ENCODE data around the gene NHERF1.

DNA sequence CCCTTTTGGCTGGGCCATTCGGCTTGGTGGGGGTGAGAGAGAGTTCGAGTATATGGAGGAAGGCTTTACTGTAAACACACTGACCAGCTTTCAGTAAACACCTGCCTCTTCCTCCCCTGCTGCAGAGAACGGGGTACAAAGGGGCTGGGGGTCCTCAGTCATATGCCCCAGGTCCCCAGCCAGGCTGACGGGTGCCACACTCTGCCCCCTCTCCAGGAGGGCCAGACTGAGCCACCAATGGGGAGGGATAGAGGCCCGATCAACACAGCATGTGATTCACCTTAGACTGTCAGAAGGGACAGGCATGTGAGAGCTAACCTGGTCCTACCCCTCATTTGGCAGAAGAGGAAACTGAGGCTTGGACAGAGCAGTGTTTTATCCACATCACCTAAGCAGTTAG is 13.0 kb downstream of the NHERF1 start:
- TF ChIP-seq, protein P1, sequence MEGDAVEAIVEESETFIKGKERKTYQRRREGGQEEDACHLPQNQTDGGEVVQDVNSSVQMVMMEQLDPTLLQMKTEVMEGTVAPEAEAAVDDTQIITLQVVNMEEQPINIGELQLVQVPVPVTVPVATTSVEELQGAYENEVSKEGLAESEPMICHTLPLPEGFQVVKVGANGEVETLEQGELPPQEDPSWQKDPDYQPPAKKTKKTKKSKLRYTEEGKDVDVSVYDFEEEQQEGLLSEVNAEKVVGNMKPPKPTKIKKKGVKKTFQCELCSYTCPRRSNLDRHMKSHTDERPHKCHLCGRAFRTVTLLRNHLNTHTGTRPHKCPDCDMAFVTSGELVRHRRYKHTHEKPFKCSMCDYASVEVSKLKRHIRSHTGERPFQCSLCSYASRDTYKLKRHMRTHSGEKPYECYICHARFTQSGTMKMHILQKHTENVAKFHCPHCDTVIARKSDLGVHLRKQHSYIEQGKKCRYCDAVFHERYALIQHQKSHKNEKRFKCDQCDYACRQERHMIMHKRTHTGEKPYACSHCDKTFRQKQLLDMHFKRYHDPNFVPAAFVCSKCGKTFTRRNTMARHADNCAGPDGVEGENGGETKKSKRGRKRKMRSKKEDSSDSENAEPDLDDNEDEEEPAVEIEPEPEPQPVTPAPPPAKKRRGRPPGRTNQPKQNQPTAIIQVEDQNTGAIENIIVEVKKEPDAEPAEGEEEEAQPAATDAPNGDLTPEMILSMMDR (conservative IDR thresholded peaks at IDR 0.05) = no peak
- no peak for TF ChIP-seq EZH2 (IDR thresholded peaks at IDR 0.05; ENCODE audit: low read depth)
